Stimulated activated CD8-positive, alpha-beta memory T cell treated with anti-CD3 and anti-CD28 coated beads, Interleukin-4, amount 100 ng/mL, for 24 hours (primary cell): ENCODE measurements around the gene PCNT.

Source experiments
- DNase-seq: peaks from one replicate; pipeline ENCODE4 v3.0.0-alpha.2; 2020; ENCODE audit warnings: low read depth

Gene PCNT

GRCh38 chr21:46323710-46324389, at the start of gene PCNT, which contains the start of gene C21orf58:
Gene PCNT (plus strand): TSS chr21:46324156. CDS start chr21:46324229, 73 bp downstream.
Gene C21orf58 (minus strand): TSS chr21:46323870. CDS start chr21:46322738, 1,132 bp downstream.
- peak; percentile 94 for DNase-seq

- no peak for DNase-seq
Measured at GRCh38 chr21:46274797-46275390, 49.1 kb upstream of the PCNT start.

GRCh38 chr21:46284077-46284644, 39.8 kb upstream of the PCNT start:
- no peak for DNase-seq

GRCh38 chr21:46284733-46285132, 39.2 kb upstream of the PCNT start:
- DNase-seq, result no peak

- no peak for DNase-seq
Measured at GRCh38 chr21:46285206-46285661, 38.7 kb upstream of the PCNT start, which contains the start of gene MCM3AP. Gene MCM3AP (minus strand): TSS chr21:46285611. CDS start chr21:46285286, 325 bp downstream.

- DNase-seq, result peak; percentile 83
Measured at GRCh38 chr21:46285761-46286647, 38.0 kb upstream of the PCNT start, which contains the start of gene YBEY. Gene YBEY (plus strand): TSS chr21:46286342. CDS start chr21:46286914, 572 bp downstream.

GRCh38 chr21:46286648-46287002, 37.3 kb upstream of the PCNT start:
- no peak for DNase-seq

GRCh38 chr21:46287541-46287940, 36.4 kb upstream of the PCNT start:
- DNase-seq, result no peak

- no peak for DNase-seq
Measured at GRCh38 chr21:46289655-46290179, 34.2 kb upstream of the PCNT start.

GRCh38 chr21:46291561-46291960, 32.4 kb upstream of the PCNT start:
- DNase-seq, result no peak

GRCh38 chr21:46294647-46295176, 29.2 kb upstream of the PCNT start:
- DNase-seq, result no peak

- no peak for DNase-seq
Measured at GRCh38 chr21:46295177-46295770, 28.7 kb upstream of the PCNT start.

- DNase-seq, result peak; percentile 46
Measured at GRCh38 chr21:46295996-46296752, 27.8 kb upstream of the PCNT start.

- DNase-seq, result no peak
Measured at GRCh38 chr21:46297338-46298271, 26.4 kb upstream of the PCNT start.

GRCh38 chr21:46299167-46299566, 24.8 kb upstream of the PCNT start:
- DNase-seq, result no peak

- no peak for DNase-seq
Measured at GRCh38 chr21:46301759-46302158, 22.2 kb upstream of the PCNT start.

GRCh38 chr21:46304437-46304836, 19.5 kb upstream of the PCNT start:
- DNase-seq, result no peak

GRCh38 chr21:46304955-46305354, 19.0 kb upstream of the PCNT start:
- no peak for DNase-seq

- no peak for DNase-seq
Measured at GRCh38 chr21:46307625-46308024, 16.3 kb upstream of the PCNT start.
